GM23338 (cell line): ENCODE data around the gene STK38L. TPM values are rescaled to one million over a fixed set of nuclear protein-coding genes. Genes with fewer than 3 reads are reported as not detected.

Experiments used
- ATAC-seq: fragments of 200-7000 bp; cut with Tn5 transposase; 3 replicates; pipeline ENCODE4 v1.9.1; 2020
- DNase-seq: peaks from one replicate; pipeline ENCODE4 v3.0.0-alpha.2; 2015; ENCODE audit warnings: low spot score
- H2AFZ ChIP-seq: fragments of 200-600 bp; sonication (generic); 2 replicates; pipeline ENCODE4 v1.8.0; 2016; ENCODE audit warnings: antibody characterized with exemption, mild to moderate bottlenecking, moderate library complexity
- H3F3A ChIP-seq: fragments of 200-600 bp; sonication (generic); replicated peaks from 2 replicates; pipeline ENCODE4 v1.8.0; 2017; ENCODE audit warnings: antibody characterized with exemption, mixed run types, low read depth
- H3K27ac ChIP-seq: fragments of 200-600 bp; sonication (generic); 2 replicates; pipeline ENCODE4 v1.6.1; 2016; ENCODE audit warnings: low read depth
- H3K27me3 ChIP-seq: fragments of 200-600 bp; sonication (generic); 2 replicates; pipeline ENCODE4 v1.8.0; 2016; ENCODE audit warnings: mild to moderate bottlenecking, mixed run types, moderate library complexity; ENCODE audit not compliant: insufficient read depth
- H3K36me3 ChIP-seq: fragments of 200-600 bp; sonication (generic); 2 replicates; pipeline ENCODE4 v1.8.0; 2016; ENCODE audit warnings: mild to moderate bottlenecking; ENCODE audit not compliant: insufficient read depth
- H3K4me1 ChIP-seq: fragments of 200-600 bp; sonication (generic); 2 replicates; pipeline ENCODE4 v1.8.0; 2016; ENCODE audit warnings: mild to moderate bottlenecking, moderate library complexity; ENCODE audit not compliant: insufficient read depth
- H3K4me2 ChIP-seq: fragments of 200-600 bp; sonication (generic); 2 replicates; pipeline ENCODE4 v1.7.1; 2017; ENCODE audit warnings: mixed run types
- H3K4me3 ChIP-seq: fragments of 200-600 bp; sonication (generic); 2 replicates; pipeline ENCODE4 v1.6.1; 2016; ENCODE audit warnings: mixed run types
- H3K79me2 ChIP-seq: fragments of 200-600 bp; sonication (generic); replicated peaks from 2 replicates; pipeline ENCODE4 v1.8.0; 2017; ENCODE audit warnings: mild to moderate bottlenecking; ENCODE audit not compliant: insufficient read depth
- H3K9me2 ChIP-seq: fragments of 200-600 bp; sonication (generic); 2 replicates; pipeline ENCODE4 v1.8.0; 2017; ENCODE audit not compliant: insufficient read depth
- H4K20me1 ChIP-seq: fragments of 200-600 bp; sonication (generic); replicated peaks from 2 replicates; pipeline ENCODE4 v1.8.0; 2017; ENCODE audit warnings: mild to moderate bottlenecking; ENCODE audit not compliant: insufficient read depth
- H3K27ac Mint-ChIP-seq: 2 replicates; pipeline ENCODE4 v1.8.0; 2020; ENCODE audit warnings: inconsistent platforms, mild to moderate bottlenecking, moderate library complexity, mixed read lengths
- H3K27me3 Mint-ChIP-seq: 3 replicates; pipeline ENCODE4 v1.8.0; 2022; ENCODE audit warnings: low read depth, mild to moderate bottlenecking, moderate library complexity, mixed read lengths, inconsistent platforms; ENCODE audit not compliant: insufficient read depth, poor library complexity
- H3K36me3 Mint-ChIP-seq: 3 replicates; pipeline ENCODE4 v1.8.0; 2021; ENCODE audit warnings: low read depth, mild to moderate bottlenecking, inconsistent platforms, moderate library complexity, mixed read lengths
- H3K4me1 Mint-ChIP-seq: 3 replicates; pipeline ENCODE4 v1.8.0; 2020; ENCODE audit warnings: mild to moderate bottlenecking, inconsistent platforms, mixed read lengths
- H3K4me3 Mint-ChIP-seq: 3 replicates; pipeline ENCODE4 v1.8.0; 2021; ENCODE audit warnings: moderate library complexity, mild to moderate bottlenecking, inconsistent platforms, mixed read lengths
- H3K9me3 Mint-ChIP-seq: 3 replicates; pipeline ENCODE4 v1.8.0; 2020; ENCODE audit warnings: moderate library complexity, mild to moderate bottlenecking, inconsistent platforms, mixed read lengths
- CREB1 ChIP-seq: fragments of 250-450 bp; sonication (Bioruptor Pico); IDR thresholded peaks from 2 replicates; pipeline ENCODE4 v1.5.0; 2020; ENCODE audit warnings: low read depth, mild to moderate bottlenecking, moderate library complexity
- CTCF ChIP-seq, 2 experiments: fragments of 200-600 bp in 1 of 2; sonication (generic) in 1 of 2; conservative IDR thresholded peaks; 2 replicates each; pipeline versions ENCODE4 v1.5.1 to v1.6.1; 2016 to 2017; ENCODE audit warnings: antibody characterized with exemption in 2 of 2, low read depth in 2 of 2, mild to moderate bottlenecking in 2 of 2, moderate library complexity in 1 of 2
- ETS1 ChIP-seq: IDR thresholded peaks from 2 replicates; pipeline ENCODE4 v1.6.1; 2016; ENCODE audit warnings: antibody characterized with exemption
- EZH2phosphoT487 ChIP-seq: fragments of 200-600 bp; sonication (generic); IDR thresholded peaks from one replicate; pipeline ENCODE4 v1.8.1; 2018; ENCODE audit warnings: antibody characterized with exemption; ENCODE audit not compliant: unreplicated experiment
- JUNB ChIP-seq: IDR thresholded peaks from one replicate; pipeline ENCODE4 v1.6.1; 2016; ENCODE audit warnings: antibody characterized with exemption; ENCODE audit not compliant: unreplicated experiment
- NANOG ChIP-seq: IDR thresholded peaks from 2 replicates; pipeline ENCODE4 v1.6.1; 2016; ENCODE audit warnings: antibody characterized with exemption, borderline replicate concordance
- POLR2AphosphoS5 ChIP-seq: IDR thresholded peaks from 2 replicates; pipeline ENCODE4 v1.6.1; 2016; ENCODE audit warnings: antibody characterized with exemption, low read depth
- STAT1 ChIP-seq: IDR thresholded peaks from one replicate; pipeline ENCODE4 v1.6.1; 2016; ENCODE audit warnings: antibody characterized with exemption; ENCODE audit not compliant: unreplicated experiment
- ZNF114 ChIP-seq: fragments of 250-450 bp; sonication (Bioruptor Pico); IDR thresholded peaks from 2 replicates; pipeline ENCODE4 v1.5.0; 2020; ENCODE audit warnings: mild to moderate bottlenecking, moderate library complexity
- ZNF331 ChIP-seq: fragments of 250-450 bp; sonication (Bioruptor Pico); IDR thresholded peaks from 2 replicates; pipeline ENCODE4 v1.5.0; 2020; ENCODE audit warnings: low read depth, mild to moderate bottlenecking, moderate library complexity
- ZNF462 ChIP-seq: fragments of 250-450 bp; sonication (Bioruptor Pico); IDR thresholded peaks from 2 replicates; pipeline ENCODE4 v1.5.0; 2020; ENCODE audit warnings: mild to moderate bottlenecking, moderate library complexity
- polyA plus RNA-seq: library from polyadenylated mRNA; unstranded; fragments of >200 nt; fragmentation: Nextera tagmentation; extraction: Ambion mirVana; gene quantifications from 2 replicates; pipeline ENCODE4 v1.2.1, GENCODE V29; 2016
- total RNA-seq: library from RNA; depleted of rRNA; stranded (reverse); fragments of >200 nt; shearing (Covaris generic); gene quantifications from 2 replicates; pipeline ENCODE4 v1.2.3, GENCODE V29; 2014

Gene STK38L
- total and polyA plus RNA-seq, 2 experiments from 2014 or later: 28.9 to 56.5 TPM

GRCh38 chr12:27319409-27319808 is 75.3 kb downstream of the STK38L start:
- Histone ChIP-seq H3F3A (no peaks in the 10 kb centered on the region), H3K27ac (peak overlapping the region; percentile 53; the same call in 1 of the 2 replicates), H2AFZ (no peak overlapping the region), H3K36me3 (peaks cover 19% of the 10 kb centered on the region), H3K27me3 (no peaks in the 10 kb centered on the region), H3K79me2 (no peaks in the 10 kb centered on the region), H3K4me2 (peak overlapping the region; percentile 5; the same call in 1 of the 2 replicates), H3K4me3 (no peak overlapping the region), H4K20me1 (no peaks in the 10 kb centered on the region; the same call in 1 of the 2 replicates), H3K4me1 (peaks cover 24% of the 10 kb centered on the region), H3K9me2 (no peaks in the 10 kb centered on the region)
- Mint-ChIP-seq H3K27me3 (no peaks in the 10 kb centered on the region), H3K36me3 (peaks cover 31% of the 10 kb centered on the region), H3K27ac (peak overlapping the region; percentile 88), H3K9me3 (no peaks in the 10 kb centered on the region), H3K4me3 (no peak overlapping the region), H3K4me1 (peaks cover 9% of the 10 kb centered on the region)
- no peak for TF ChIP-seq ZNF331 (CRISPR knock-in tag)
- TF ChIP-seq EZH2phosphoT487: no peak
- TF ChIP-seq ZNF114: no peak
- no peak for TF ChIP-seq NANOG
- no peak for TF ChIP-seq POLR2AphosphoS5
- TF ChIP-seq STAT1: no peak
- no peak for TF ChIP-seq ZNF462
- TF ChIP-seq ETS1: no peak
- TF ChIP-seq CTCF (conservative IDR thresholded peaks at IDR 0.05; ENCODE audit: low read depth in 2 of 2): no peak
- TF ChIP-seq JUNB: no peak
- no peak for TF ChIP-seq CREB1 (CRISPR knock-in tag)
- no peak; the same call in 2 of the 3 replicates for ATAC-seq
- DNase-seq: no peak
